ENCODE results near the gene AGXT2.

Gene AGXT2

DNA sequence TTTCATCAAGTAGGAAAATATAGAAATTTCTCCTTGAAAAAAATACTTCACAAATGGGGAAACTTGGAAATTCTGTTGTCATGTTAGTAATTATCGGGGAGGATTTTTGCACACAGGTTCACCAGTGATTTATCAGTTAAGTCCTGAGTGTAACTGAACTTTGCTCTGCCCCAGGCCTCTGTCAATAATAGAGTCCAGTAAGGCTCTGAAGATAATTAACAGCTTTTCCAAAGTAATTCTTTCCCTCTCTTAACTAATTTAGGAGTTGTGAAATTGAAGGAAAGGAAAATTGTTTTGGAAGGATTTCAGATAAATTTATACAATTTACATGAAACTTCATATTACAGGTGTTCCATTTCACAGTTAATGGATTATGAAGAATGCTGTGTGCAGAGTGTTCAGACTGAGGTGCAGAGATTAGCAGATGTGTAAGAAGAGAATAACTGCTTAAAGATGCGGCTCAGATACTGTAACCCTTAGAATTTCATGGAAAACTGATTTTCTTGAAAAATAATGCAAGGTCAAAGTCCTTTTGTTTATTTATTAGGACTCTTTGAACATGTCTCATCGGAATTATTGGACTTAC lies 2.9 kb upstream of the AGXT2 start:
- Histone ChIP-seq H3K4me1 (ENCODE audit: control insufficient read depth in 1 of 2, insufficient read depth in 1 of 2, low read depth in 1 of 2, low read length in 1 of 2) (no peaks in the 10 kb centered on the region), H3K27ac (no peak overlapping the region), H3K27me3 (no peaks in the 10 kb centered on the region), H3K4me3 (ENCODE audit: low read depth in 1 of 2, low read length in 1 of 2) (no peak overlapping the region), H3K9me3 (no peaks in the 10 kb centered on the region), H3K36me3 (no peaks in the 10 kb centered on the region)
- no peak for TF ChIP-seq CTCF (IDR thresholded peaks at IDR 0.05)

DNA sequence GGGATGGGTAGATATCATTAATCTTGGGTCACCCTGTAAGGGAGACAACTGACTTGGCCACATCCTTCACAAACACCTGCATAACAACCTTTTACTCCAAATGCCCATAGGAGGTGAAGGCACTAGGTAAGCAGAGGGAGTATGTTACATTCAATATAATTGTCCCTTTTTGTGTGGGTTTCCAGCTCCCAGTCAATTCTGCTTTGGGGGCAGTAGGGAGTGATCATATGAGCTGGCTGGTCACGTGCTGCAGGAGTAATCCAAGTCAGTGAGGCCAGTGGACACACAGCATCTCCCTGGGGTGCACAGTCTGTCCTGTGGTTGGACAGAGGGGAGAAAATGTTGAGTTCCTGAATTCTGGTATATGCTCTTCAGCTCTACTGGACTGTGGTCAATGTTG lies 1.2 kb upstream of the AGXT2 start:
- H3K4me3 ChIP-seq (ENCODE audit: low read depth in 1 of 2, low read length in 1 of 2), result no peak overlapping the region
- H3K27me3 ChIP-seq, result no peaks in the 10 kb centered on the region
- no peaks in the 10 kb centered on the region for H3K4me1 ChIP-seq (ENCODE audit: control insufficient read depth in 1 of 2, insufficient read depth in 1 of 2, low read depth in 1 of 2, low read length in 1 of 2)
- no peaks in the 10 kb centered on the region for H3K36me3 ChIP-seq
- TF ChIP-seq CTCF (IDR thresholded peaks at IDR 0.05), result no peak
- H3K27ac ChIP-seq, result no peak overlapping the region
- H3K9me3 ChIP-seq, result no peaks in the 10 kb centered on the region

GRCh38 chr5:35046774-35047173 lies 975 bp downstream of the AGXT2 start:
- no peaks in the 10 kb centered on the region for H3K36me3 ChIP-seq
- H3K4me3 ChIP-seq (ENCODE audit: low read depth in 1 of 2, low read length in 1 of 2), result no peak overlapping the region
- H3K27ac ChIP-seq, result no peak overlapping the region
- no peaks in the 10 kb centered on the region for H3K9me3 ChIP-seq
- TF ChIP-seq CTCF (IDR thresholded peaks at IDR 0.05), result no peak
- no peaks in the 10 kb centered on the region for H3K4me1 ChIP-seq (ENCODE audit: control insufficient read depth in 1 of 2, insufficient read depth in 1 of 2, low read depth in 1 of 2, low read length in 1 of 2)
- H3K27me3 ChIP-seq, result no peaks in the 10 kb centered on the region

DNA sequence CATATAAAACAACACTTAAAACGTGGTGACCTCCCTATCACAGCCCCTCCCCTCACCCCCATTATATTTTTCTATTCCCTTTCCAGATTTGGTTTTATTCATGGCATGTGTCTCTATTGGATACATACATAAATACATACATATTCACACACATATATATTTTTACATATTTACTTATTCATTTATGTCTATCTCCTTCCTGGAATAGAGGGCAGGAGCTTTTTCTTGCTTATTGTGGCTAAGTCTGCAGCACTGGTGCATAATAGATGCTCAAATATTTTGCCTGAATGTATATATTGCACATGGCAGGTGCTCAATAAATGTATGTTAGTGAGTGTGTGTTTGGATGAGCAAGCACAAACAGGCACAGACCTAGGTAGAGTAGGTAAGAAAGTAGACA lies 2.5 kb downstream of the AGXT2 start:
- Histone ChIP-seq H3K27me3 (no peaks in the 10 kb centered on the region), H3K27ac (no peak overlapping the region), H3K9me3 (no peaks in the 10 kb centered on the region), H3K36me3 (no peaks in the 10 kb centered on the region), H3K4me1 (ENCODE audit: control insufficient read depth in 1 of 2, insufficient read depth in 1 of 2, low read depth in 1 of 2, low read length in 1 of 2) (no peaks in the 10 kb centered on the region), H3K4me3 (ENCODE audit: low read depth in 1 of 2, low read length in 1 of 2) (no peak overlapping the region)
- no peak for TF ChIP-seq CTCF (IDR thresholded peaks at IDR 0.05)

DNA sequence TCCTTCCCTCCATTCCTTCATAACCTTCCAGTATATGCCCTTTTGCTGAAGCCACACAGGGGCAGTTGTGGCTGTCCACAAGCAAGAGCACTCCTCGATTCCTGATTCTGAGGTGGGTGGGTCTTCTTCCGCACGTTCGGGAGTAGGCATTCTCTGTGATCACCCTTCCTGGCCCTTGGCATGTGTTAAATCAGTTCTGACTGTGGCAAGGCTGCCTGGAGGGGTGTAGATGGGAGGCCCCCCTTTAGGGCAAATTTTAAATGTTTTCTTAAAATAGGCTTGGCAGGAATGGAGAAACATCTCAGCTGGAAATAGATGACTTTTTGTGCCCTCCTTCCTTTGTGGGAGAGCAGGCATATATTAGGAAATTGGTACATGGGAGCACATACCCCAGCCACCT lies 3.1 kb downstream of the AGXT2 start:
- TF ChIP-seq CTCF (IDR thresholded peaks at IDR 0.05), result no peak

GRCh38 chr5:35042781-35043180 lies 5.0 kb downstream of the AGXT2 start:
- no peak overlapping the region for H3K27ac ChIP-seq
- no peak overlapping the region for H3K4me3 ChIP-seq (ENCODE audit: low read depth in 1 of 2, low read length in 1 of 2)
- H3K9me3 ChIP-seq, result no peaks in the 10 kb centered on the region
- TF ChIP-seq CTCF (IDR thresholded peaks at IDR 0.05), result no peak
- no peaks in the 10 kb centered on the region for H3K4me1 ChIP-seq (ENCODE audit: control insufficient read depth in 1 of 2, insufficient read depth in 1 of 2, low read depth in 1 of 2, low read length in 1 of 2)
- H3K36me3 ChIP-seq, result no peaks in the 10 kb centered on the region
- H3K27me3 ChIP-seq, result peaks cover 6% of the 10 kb centered on the region

More for the DNA sequence above, 3.1 kb downstream of the AGXT2 start:
- Histone ChIP-seq H3K9me3 (no peaks in the 10 kb centered on the region), H3K36me3 (no peaks in the 10 kb centered on the region), H3K4me3 (ENCODE audit: low read depth in 1 of 2, low read length in 1 of 2) (no peak overlapping the region), H3K4me1 (ENCODE audit: control insufficient read depth in 1 of 2, insufficient read depth in 1 of 2, low read depth in 1 of 2, low read length in 1 of 2) (no peaks in the 10 kb centered on the region), H3K27ac (no peak overlapping the region), H3K27me3 (no peaks in the 10 kb centered on the region)

Data from neutrophil (primary cell).